T-helper 9 cell (primary cell): ENCODE measurements around the gene MT1H.
"Not testable (repeated sequence)": the region's sequence is repeated elsewhere in the genome, so short reads cannot be mapped to it uniquely, and the experiment has no call there.

Experiments used
- DNase-seq: peaks from one replicate; pipeline ENCODE4 v3.0.0-alpha.2; 2020

The MT1H gene

GRCh38 chr16:56665286-56666261 lies 4.0 kb upstream of the MT1H start:
- not testable (repeated sequence) for DNase-seq

GRCh38 chr16:56667581-56668571 lies 1.7 kb upstream of the MT1H start, which contains the start of gene MT1G:
Gene MT1G, minus strand, starts transcription at chr16:56668065. Its CDS starts 72 bp downstream, at chr16:56667993.
- no peak for DNase-seq

- DNase-seq = no peak
Observed at GRCh38 chr16:56669840-56670619, 416 bp downstream of the MT1H start.

- DNase-seq = no peak
Observed at GRCh38 chr16:56670620-56670934, 963 bp downstream of the MT1H start.

GRCh38 chr16:56671691-56672090 lies 2.1 kb downstream of the MT1H start:
- DNase-seq = not testable (repeated sequence)

- DNase-seq = not testable (repeated sequence)
Observed at GRCh38 chr16:56672171-56672570, 2.6 kb downstream of the MT1H start.

- no peak for DNase-seq
Observed at GRCh38 chr16:56672761-56673536, 3.3 kb downstream of the MT1H start.

- no peak for DNase-seq
Observed at GRCh38 chr16:56673921-56674320, 4.3 kb downstream of the MT1H start.

- not testable (repeated sequence) for DNase-seq
Observed at GRCh38 chr16:56674570-56674969, 5.0 kb downstream of the MT1H start.

GRCh38 chr16:56675685-56676210 lies 6.1 kb downstream of the MT1H start:
- DNase-seq = peak; percentile 16

GRCh38 chr16:56677474-56677873 lies 7.9 kb downstream of the MT1H start:
- DNase-seq = no peak

GRCh38 chr16:56679078-56679730 lies 9.6 kb downstream of the MT1H start:
- no peak for DNase-seq

GRCh38 chr16:56679818-56680217 lies 10.2 kb downstream of the MT1H start:
- no peak for DNase-seq

- peak; percentile 82 for DNase-seq
Observed at GRCh38 chr16:56681939-56682702, 12.5 kb downstream of the MT1H start, which contains the start of gene MT1X. Gene MT1X, plus strand, starts transcription at chr16:56682470. Its CDS starts 71 bp downstream, at chr16:56682541.

- DNase-seq = no peak
Observed at GRCh38 chr16:56682703-56683397, 13.2 kb downstream of the MT1H start.

- no peak for DNase-seq
Observed at GRCh38 chr16:56683424-56684172, 14.0 kb downstream of the MT1H start.

- no peak for DNase-seq
Observed at GRCh38 chr16:56684256-56684925, 14.8 kb downstream of the MT1H start.
